ENCODE results near the gene GNL2. TPM values are rescaled to one million over a fixed set of nuclear protein-coding genes. Genes with fewer than 3 reads are reported as not detected.
"Not testable (repeated sequence)": the region's sequence is repeated elsewhere in the genome, so short reads cannot be mapped to it uniquely, and the experiment has no call there.

The GNL2 gene
- total RNA-seq, 1 experiment from 2014 or later: 74.7 TPM

GRCh38 chr1:37533317-37534093 lies 62.2 kb downstream of the GNL2 start:
- H3K27ac Mint-ChIP-seq (ENCODE audit: unreplicated experiment): peak overlapping the region; percentile 85
- no peaks in the 10 kb centered on the region for H3K27me3 Mint-ChIP-seq (ENCODE audit: unreplicated experiment)
- CTCF ChIA-PET: interaction anchor here (1.2 kb wide), 1 partner anchor 21 kb away, joined by 3 read pairs; the partner anchor contains the start of gene SNIP1
- no peak for DNase-seq
- intact Hi-C loops (cut with micrococcal nuclease; ENCODE audit: unreplicated experiment): no loop called here
- peaks cover 29% of the 10 kb centered on the region for H3K36me3 Mint-ChIP-seq (ENCODE audit: insufficient read depth, unreplicated experiment)
- H3K4me3 Mint-ChIP-seq (ENCODE audit: low read depth, unreplicated experiment): no peak overlapping the region
- H3K4me1 Mint-ChIP-seq (ENCODE audit: low read depth, unreplicated experiment): peaks cover 40% of the 10 kb centered on the region
- TF ChIP-seq CTCF (IDR thresholded peaks at IDR 0.05; ENCODE audit: unreplicated experiment): no peak
- no peaks in the 10 kb centered on the region for H3K9me3 Mint-ChIP-seq (ENCODE audit: low read depth, unreplicated experiment)
- BruUV-seq (replicated peaks): no TSS peak

GRCh38 chr1:37532418-37533156 lies 63.1 kb downstream of the GNL2 start:
- peaks cover 22% of the 10 kb centered on the region for H3K36me3 Mint-ChIP-seq (ENCODE audit: insufficient read depth, unreplicated experiment)
- DNase-seq; H3K27ac Mint-ChIP-seq (ENCODE audit: unreplicated experiment); BruUV-seq (replicated peaks); intact Hi-C loops (cut with micrococcal nuclease; ENCODE audit: unreplicated experiment); H3K27me3 Mint-ChIP-seq (ENCODE audit: unreplicated experiment); H3K4me3 Mint-ChIP-seq (ENCODE audit: low read depth, unreplicated experiment); H3K9me3 Mint-ChIP-seq (ENCODE audit: low read depth, unreplicated experiment): not testable (repeated sequence)
- CTCF ChIA-PET: interaction anchor here (0.6 to 0.7 kb wide), 2 partner anchors 11 to 18 kb away, joined by 3 to 7 read pairs; partner anchors contain the start of gene MEAF6
- H3K4me1 Mint-ChIP-seq (ENCODE audit: low read depth, unreplicated experiment): peaks cover 35% of the 10 kb centered on the region

- H3K27ac Mint-ChIP-seq (ENCODE audit: unreplicated experiment); H3K27me3 Mint-ChIP-seq (ENCODE audit: unreplicated experiment); H3K4me3 Mint-ChIP-seq (ENCODE audit: low read depth, unreplicated experiment); BruUV-seq (replicated peaks); H3K36me3 Mint-ChIP-seq (ENCODE audit: insufficient read depth, unreplicated experiment); DNase-seq; H3K9me3 Mint-ChIP-seq (ENCODE audit: low read depth, unreplicated experiment); intact Hi-C loops (cut with micrococcal nuclease; ENCODE audit: unreplicated experiment): not testable (repeated sequence)
- peaks cover 15% of the 10 kb centered on the region for H3K4me1 Mint-ChIP-seq (ENCODE audit: low read depth, unreplicated experiment)
- CTCF ChIA-PET: interaction anchor here (0.7 to 1.0 kb wide), 2 partner anchors 15 to 25 kb away, joined by 3 to 4 read pairs; partner anchors contain the start of gene MEAF6
Measured at GRCh38 chr1:37529888-37530287, 65.8 kb downstream of the GNL2 start.

GRCh38 chr1:37519613-37520012 lies 76.1 kb downstream of the GNL2 start:
- CTCF ChIA-PET: interaction anchor here (0.6 kb wide), 1 partner anchor 16 kb away, joined by 3 read pairs; no protein-coding TSS in a partner anchor
- DNase-seq: no peak
- intact Hi-C loops (cut with micrococcal nuclease; ENCODE audit: unreplicated experiment): no loop called here
- H3K36me3 Mint-ChIP-seq (ENCODE audit: insufficient read depth, unreplicated experiment): peaks cover 7% of the 10 kb centered on the region
- BruUV-seq (replicated peaks): no TSS peak
- peaks cover 11% of the 10 kb centered on the region for H3K4me1 Mint-ChIP-seq (ENCODE audit: low read depth, unreplicated experiment)
- H3K27me3 Mint-ChIP-seq (ENCODE audit: unreplicated experiment): no peaks in the 10 kb centered on the region
- H3K27ac Mint-ChIP-seq (ENCODE audit: unreplicated experiment): no peak overlapping the region
- no peak for TF ChIP-seq CTCF (IDR thresholded peaks at IDR 0.05; ENCODE audit: unreplicated experiment)
- no peaks in the 10 kb centered on the region for H3K9me3 Mint-ChIP-seq (ENCODE audit: low read depth, unreplicated experiment)
- H3K4me3 Mint-ChIP-seq (ENCODE audit: low read depth, unreplicated experiment): no peak overlapping the region

GRCh38 chr1:37518929-37519328 lies 76.8 kb downstream of the GNL2 start:
- H3K27ac Mint-ChIP-seq (ENCODE audit: unreplicated experiment); intact Hi-C loops (cut with micrococcal nuclease; ENCODE audit: unreplicated experiment); DNase-seq; CTCF ChIA-PET; H3K4me3 Mint-ChIP-seq (ENCODE audit: low read depth, unreplicated experiment); BruUV-seq (replicated peaks); H3K9me3 Mint-ChIP-seq (ENCODE audit: low read depth, unreplicated experiment); H3K27me3 Mint-ChIP-seq (ENCODE audit: unreplicated experiment): not testable (repeated sequence)
- Mint-ChIP-seq H3K36me3 (ENCODE audit: insufficient read depth, unreplicated experiment) (peaks cover 14% of the 10 kb centered on the region), H3K4me1 (ENCODE audit: low read depth, unreplicated experiment) (peaks cover 11% of the 10 kb centered on the region)

- H3K4me1 Mint-ChIP-seq (ENCODE audit: low read depth, unreplicated experiment): peaks cover 17% of the 10 kb centered on the region
- CTCF ChIA-PET: interaction anchor here (0.6 kb wide), 1 partner anchor 1651 kb away, joined by 4 read pairs; no protein-coding TSS in a partner anchor
- DNase-seq; H3K9me3 Mint-ChIP-seq (ENCODE audit: low read depth, unreplicated experiment); intact Hi-C loops (cut with micrococcal nuclease; ENCODE audit: unreplicated experiment); H3K4me3 Mint-ChIP-seq (ENCODE audit: low read depth, unreplicated experiment); H3K27me3 Mint-ChIP-seq (ENCODE audit: unreplicated experiment); BruUV-seq (replicated peaks); H3K27ac Mint-ChIP-seq (ENCODE audit: unreplicated experiment): not testable (repeated sequence)
- H3K36me3 Mint-ChIP-seq (ENCODE audit: insufficient read depth, unreplicated experiment): peaks cover 21% of the 10 kb centered on the region
Measured at GRCh38 chr1:37518241-37518640, 77.5 kb downstream of the GNL2 start.
